ENCODE results near the gene SGK1. TPM values are rescaled to one million over a fixed set of nuclear protein-coding genes. Genes with fewer than 3 reads are reported as not detected.
"Not testable (repeated sequence)": the region's sequence is repeated elsewhere in the genome, so short reads cannot be mapped to it uniquely, and the experiment has no call there.

SGK1 gene
- total RNA-seq, 2 donors from 2014 or later: 63.5 to 728 TPM

- ATAC-seq; DNase-seq; intact Hi-C loops (cut with DNase I, micrococcal nuclease): not testable (repeated sequence)
These were observed 136.2 kb downstream of the SGK1 start for GRCh38 chr6:134181726-134182125.

- intact Hi-C loops (cut with DNase I, micrococcal nuclease); ATAC-seq; DNase-seq: not testable (repeated sequence)
These were observed 136.7 kb downstream of the SGK1 start for GRCh38 chr6:134181251-134181650.

GRCh38 chr6:134180540-134180939 is 137.4 kb downstream of the SGK1 start:
- ATAC-seq; intact Hi-C loops (cut with DNase I, micrococcal nuclease); DNase-seq: not testable (repeated sequence)

- ATAC-seq: peak; percentile 52
- intact Hi-C loops (cut with DNase I, micrococcal nuclease): no loop called here
- peak; percentile 73 to 83 for DNase-seq
These were observed 139.5 kb downstream of the SGK1 start for GRCh38 chr6:134178161-134179044.

- DNase-seq (peak in 1 of 2 donors; percentile 44), ATAC-seq (peak; percentile 29)
- intact Hi-C loops (cut with DNase I, micrococcal nuclease): no loop called here
These were observed 140.2 kb downstream of the SGK1 start for GRCh38 chr6:134177753-134178160.

GRCh38 chr6:134177236-134177635 is 140.7 kb downstream of the SGK1 start:
- ATAC-seq (no peak), DNase-seq (no peak)
- intact Hi-C loops (cut with DNase I, micrococcal nuclease): no loop called here

- DNase-seq (peak in 1 of 2 donors; percentile 47), ATAC-seq (no peak)
- intact Hi-C loops (cut with DNase I, micrococcal nuclease): no loop called here
These were observed 141.5 kb downstream of the SGK1 start for GRCh38 chr6:134176264-134176975.

GRCh38 chr6:134175532-134176263 is 142.2 kb downstream of the SGK1 start:
- ATAC-seq (peak; percentile 44), DNase-seq (peak; percentile 54 to 75)
- intact Hi-C loops (cut with DNase I, micrococcal nuclease): no loop called here

- intact Hi-C loops (cut with DNase I, micrococcal nuclease): loop anchor here in 1 of 2 donors (5.0 kb wide), 1 partner anchor 647 kb away; no protein-coding TSS in a partner anchor
- DNase-seq (peak; percentile 89 to 97), ATAC-seq (peak; percentile 87)
These were observed 143.0 kb downstream of the SGK1 start for GRCh38 chr6:134174672-134175531.

- intact Hi-C loops (cut with DNase I, micrococcal nuclease): loop anchor here in 1 of 2 donors (5.0 kb wide), 1 partner anchor 648 kb away; no protein-coding TSS in a partner anchor
- ATAC-seq (peak; percentile 50), DNase-seq (peak; percentile 65 to 93)
These were observed 143.8 kb downstream of the SGK1 start for GRCh38 chr6:134173936-134174671.

GRCh38 chr6:134173366-134173725 is 144.6 kb downstream of the SGK1 start:
- ATAC-seq (no peak), DNase-seq (no peak)
- intact Hi-C loops (cut with DNase I, micrococcal nuclease): loop anchor here in 1 of 2 donors (5.0 kb wide), 1 partner anchor 649 kb away; no protein-coding TSS in a partner anchor

GRCh38 chr6:134172706-134173365 is 145.1 kb downstream of the SGK1 start:
- no peak for DNase-seq
- ATAC-seq: no peak
- intact Hi-C loops (cut with DNase I, micrococcal nuclease): loop anchor here in 1 of 2 donors (5.0 kb wide), 1 partner anchor 649 kb away; no protein-coding TSS in a partner anchor

- intact Hi-C loops (cut with DNase I, micrococcal nuclease): loop anchor here in 1 of 2 donors (5.0 kb wide), 1 partner anchor 650 kb away; no protein-coding TSS in a partner anchor
- ATAC-seq: no peak
These were observed 145.7 kb downstream of the SGK1 start for GRCh38 chr6:134172020-134172705.

GRCh38 chr6:134171517-134171916 is 146.4 kb downstream of the SGK1 start:
- intact Hi-C loops (cut with DNase I, micrococcal nuclease): loop anchor here in 1 of 2 donors (5.0 kb wide), 1 partner anchor 651 kb away; no protein-coding TSS in a partner anchor
- ATAC-seq (no peak), DNase-seq (no peak)

More at GRCh38 chr6:134172020-134172705, 145.7 kb downstream of the SGK1 start:
- DNase-seq: no peak

GRCh38 chr6:134170844-134171243 is 147.1 kb downstream of the SGK1 start:
- ATAC-seq (no peak), DNase-seq (no peak)
- intact Hi-C loops (cut with DNase I, micrococcal nuclease): loop anchor here in 1 of 2 donors (5.0 kb wide), 1 partner anchor 651 kb away; no protein-coding TSS in a partner anchor

All from left colon (tissue), 2 donors.